ENCODE measurements around the gene SUSD3. TPM values are rescaled to one million over a fixed set of nuclear protein-coding genes. Genes with fewer than 3 reads are reported as not detected.

The SUSD3 gene
- total and polyA plus RNA-seq, 2 of the 4 experiments (the other 2 are of a cell fraction), result 0.54 to 1.5 TPM

DNA sequence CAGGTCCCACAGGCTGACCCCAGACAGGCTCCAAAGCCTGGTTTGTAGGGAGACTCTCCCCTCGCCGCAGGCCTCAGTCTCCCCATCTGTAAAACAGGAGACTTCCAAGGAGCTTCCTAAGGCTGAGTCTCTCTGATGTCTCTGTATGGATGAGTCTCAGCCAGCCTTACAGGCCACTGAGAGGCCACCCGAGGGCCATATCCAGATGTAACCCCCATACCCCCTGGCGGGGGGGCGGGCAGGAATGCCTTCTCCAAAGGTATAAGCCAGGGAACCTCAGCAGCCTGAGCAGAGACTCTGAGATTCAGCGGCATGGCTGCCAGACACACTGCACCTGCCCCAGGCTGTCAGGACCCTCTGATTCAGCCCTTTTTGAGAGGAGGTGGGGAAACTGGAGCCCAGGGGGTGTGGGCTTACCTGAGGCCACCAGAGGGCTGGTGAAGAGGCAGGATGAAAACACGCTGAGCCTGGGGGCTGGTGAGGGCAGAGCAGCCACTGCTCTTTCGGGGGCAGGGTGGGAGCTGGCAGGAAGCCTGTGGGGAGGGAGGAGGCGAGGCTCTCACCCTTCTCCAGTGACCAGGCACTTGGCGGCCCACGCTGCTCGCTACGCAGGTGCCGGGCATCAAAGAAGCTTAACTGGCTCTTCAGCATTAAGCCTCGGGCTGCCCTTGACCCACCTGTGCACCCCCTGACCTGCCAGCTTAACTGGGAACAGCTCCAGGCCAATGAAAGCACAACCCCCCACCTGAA is 5.5 kb upstream of the SUSD3 start:
- Histone ChIP-seq H3K23ac (ENCODE audit: low read depth, low read length) (no peak overlapping the region), H2BK20ac (ENCODE audit: low read depth, low read length) (no peak overlapping the region), H3K9me1 (ENCODE audit: insufficient read depth, low read length) (no peaks in the 10 kb centered on the region), H2BK5ac (ENCODE audit: low read depth, low read length, poor library complexity, severe bottlenecking) (no peak overlapping the region), H2AFZ (replicated peaks; ENCODE audit: low read length, poor library complexity) (no peak overlapping the region), H2AK5ac (ENCODE audit: low read depth, low read length) (no peak overlapping the region), H3K79me1 (ENCODE audit: low read depth in 1 of 2, low read length in 2 of 2) (no peaks in the 10 kb centered on the region), H3K9me3 (ENCODE audit: control insufficient read depth, insufficient read depth, low read length) (no peaks in the 10 kb centered on the region), H2AK9ac (replicated peaks; ENCODE audit: low read depth, low read length, poor library complexity) (no peak overlapping the region), H3K4me2 (ENCODE audit: low read depth, low read length) (no peak overlapping the region), H3K56ac (ENCODE audit: extremely low read depth, insufficient read depth, low read length) (no peak overlapping the region), H2BK15ac (ENCODE audit: low read depth, low read length) (no peak overlapping the region), H3K4ac (ENCODE audit: low read depth, low read length) (no peak overlapping the region), H4K20me1 (ENCODE audit: insufficient read depth, low read length) (no peaks in the 10 kb centered on the region), H3K18ac (ENCODE audit: low read depth, low read length) (no peak overlapping the region), H3K14ac (replicated peaks; ENCODE audit: low read depth, low read length) (no peak overlapping the region), H3K9ac (ENCODE audit: low read depth, low read length) (no peak overlapping the region), H3K27ac (ENCODE audit: insufficient read depth, low read length) (no peak overlapping the region), H4K91ac (ENCODE audit: insufficient read depth, low read depth, low read length) (no peak overlapping the region), H3K27me3 (ENCODE audit: control insufficient read depth, insufficient read depth, low read length) (peaks cover 29% of the 10 kb centered on the region), H3K36me3 (ENCODE audit: control insufficient read depth, insufficient read depth, low read length) (no peaks in the 10 kb centered on the region), H3K4me3 (ENCODE audit: insufficient read depth, low read depth, low read length) (no peak overlapping the region), H4K8ac (ENCODE audit: low read depth in 2 of 2, low read length in 2 of 2) (no peak overlapping the region), H3K4me1 (ENCODE audit: control insufficient read depth, insufficient read depth, low read length) (no peaks in the 10 kb centered on the region), H4K5ac (ENCODE audit: low read depth, low read length) (no peak overlapping the region), H2BK120ac (ENCODE audit: low read depth, low read length) (no peak overlapping the region)
- TF ChIP-seq MXI1 (IDR thresholded peaks at IDR 0.05; ENCODE audit: borderline replicate concordance, low read depth, low read length) (no peak), FOS (IDR thresholded peaks at IDR 0.05; ENCODE audit: low read depth, low read length) (no peak), RAD21 (IDR thresholded peaks at IDR 0.05; ENCODE audit: low read length) (no peak), NFE2L2 (IDR thresholded peaks at IDR 0.05; ENCODE audit: low read depth, low read length) (no peak), MAFK (IDR thresholded peaks at IDR 0.05; ENCODE audit: low read depth, low read length) (no peak), CEBPB (IDR thresholded peaks at IDR 0.05; ENCODE audit: low read depth, low read length) (no peak), MAZ (IDR thresholded peaks at IDR 0.05; ENCODE audit: borderline replicate concordance, low read depth, low read length) (no peak), RFX5 (IDR thresholded peaks at IDR 0.05; ENCODE audit: low read depth, low read length) (no peak), BHLHE40 (IDR thresholded peaks at IDR 0.05; ENCODE audit: low read depth, low read length) (no peak), CHD1 (IDR thresholded peaks at IDR 0.05; ENCODE audit: low read depth, low read length) (no peak)
- TF ChIP-seq, protein P1, sequence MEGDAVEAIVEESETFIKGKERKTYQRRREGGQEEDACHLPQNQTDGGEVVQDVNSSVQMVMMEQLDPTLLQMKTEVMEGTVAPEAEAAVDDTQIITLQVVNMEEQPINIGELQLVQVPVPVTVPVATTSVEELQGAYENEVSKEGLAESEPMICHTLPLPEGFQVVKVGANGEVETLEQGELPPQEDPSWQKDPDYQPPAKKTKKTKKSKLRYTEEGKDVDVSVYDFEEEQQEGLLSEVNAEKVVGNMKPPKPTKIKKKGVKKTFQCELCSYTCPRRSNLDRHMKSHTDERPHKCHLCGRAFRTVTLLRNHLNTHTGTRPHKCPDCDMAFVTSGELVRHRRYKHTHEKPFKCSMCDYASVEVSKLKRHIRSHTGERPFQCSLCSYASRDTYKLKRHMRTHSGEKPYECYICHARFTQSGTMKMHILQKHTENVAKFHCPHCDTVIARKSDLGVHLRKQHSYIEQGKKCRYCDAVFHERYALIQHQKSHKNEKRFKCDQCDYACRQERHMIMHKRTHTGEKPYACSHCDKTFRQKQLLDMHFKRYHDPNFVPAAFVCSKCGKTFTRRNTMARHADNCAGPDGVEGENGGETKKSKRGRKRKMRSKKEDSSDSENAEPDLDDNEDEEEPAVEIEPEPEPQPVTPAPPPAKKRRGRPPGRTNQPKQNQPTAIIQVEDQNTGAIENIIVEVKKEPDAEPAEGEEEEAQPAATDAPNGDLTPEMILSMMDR (conservative IDR thresholded peaks at IDR 0.05; ENCODE audit: low read depth, low read length), result no peak
- TF ChIP-seq, protein P2, sequence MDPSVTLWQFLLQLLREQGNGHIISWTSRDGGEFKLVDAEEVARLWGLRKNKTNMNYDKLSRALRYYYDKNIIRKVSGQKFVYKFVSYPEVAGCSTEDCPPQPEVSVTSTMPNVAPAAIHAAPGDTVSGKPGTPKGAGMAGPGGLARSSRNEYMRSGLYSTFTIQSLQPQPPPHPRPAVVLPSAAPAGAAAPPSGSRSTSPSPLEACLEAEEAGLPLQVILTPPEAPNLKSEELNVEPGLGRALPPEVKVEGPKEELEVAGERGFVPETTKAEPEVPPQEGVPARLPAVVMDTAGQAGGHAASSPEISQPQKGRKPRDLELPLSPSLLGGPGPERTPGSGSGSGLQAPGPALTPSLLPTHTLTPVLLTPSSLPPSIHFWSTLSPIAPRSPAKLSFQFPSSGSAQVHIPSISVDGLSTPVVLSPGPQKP (IDR thresholded peaks at IDR 0.05; ENCODE audit: borderline replicate concordance, low read depth, low read length), result no peak
- no peak for ATAC-seq (ENCODE audit: low read depth)
- BruUV-seq (replicated peaks), result no TSS peak
- DNase-seq, result no peak
- dilution Hi-C loops (cut with HindIII; ENCODE audit: low sequenced_read_pairs, unreplicated experiment), result no loop called here
- ChIA-PET CTCF (no interaction called here), POLR2A (ENCODE audit: unreplicated experiment) (no interaction called here)
- in situ Hi-C loops (cut with MboI; ENCODE audit: low sequenced_read_pairs), result no loop called here
- WGBS, 2 experiments (ENCODE audit: extremely low coverage in 2 of 2, insufficient read length in 1 of 2), result 61% methylated on average over 9 of the region's 15 CpGs; no CpG with 5 or more reads in 1 of the 2 experiments
- intact Hi-C loops (cut with micrococcal nuclease), result no loop called here
